ENCODE data around the gene SCYGR5. TPM values are rescaled to one million over a fixed set of nuclear protein-coding genes. Genes with fewer than 3 reads are reported as not detected.
"Not testable (repeated sequence)": the region's sequence is repeated elsewhere in the genome, so short reads cannot be mapped to it uniquely, and the experiment has no call there.

SCYGR5 gene, protein sequence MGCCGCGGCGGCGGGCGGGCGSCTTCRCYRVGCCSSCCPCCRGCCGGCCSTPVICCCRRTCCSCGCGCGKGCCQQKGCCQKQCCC
- total RNA-seq (2014; rRNA removed; shearing (Covaris generic)) = not detected in 2 replicates

- not testable (repeated sequence) for DNase-seq (ENCODE audit: low read depth)
These were observed at the start of gene SCYGR5 for GRCh38 chr2:227666631-227667170. SCYGR5 (plus strand) TSS chr2:227666804; CDS start chr2:227666804, 0 bp downstream.

DNA sequence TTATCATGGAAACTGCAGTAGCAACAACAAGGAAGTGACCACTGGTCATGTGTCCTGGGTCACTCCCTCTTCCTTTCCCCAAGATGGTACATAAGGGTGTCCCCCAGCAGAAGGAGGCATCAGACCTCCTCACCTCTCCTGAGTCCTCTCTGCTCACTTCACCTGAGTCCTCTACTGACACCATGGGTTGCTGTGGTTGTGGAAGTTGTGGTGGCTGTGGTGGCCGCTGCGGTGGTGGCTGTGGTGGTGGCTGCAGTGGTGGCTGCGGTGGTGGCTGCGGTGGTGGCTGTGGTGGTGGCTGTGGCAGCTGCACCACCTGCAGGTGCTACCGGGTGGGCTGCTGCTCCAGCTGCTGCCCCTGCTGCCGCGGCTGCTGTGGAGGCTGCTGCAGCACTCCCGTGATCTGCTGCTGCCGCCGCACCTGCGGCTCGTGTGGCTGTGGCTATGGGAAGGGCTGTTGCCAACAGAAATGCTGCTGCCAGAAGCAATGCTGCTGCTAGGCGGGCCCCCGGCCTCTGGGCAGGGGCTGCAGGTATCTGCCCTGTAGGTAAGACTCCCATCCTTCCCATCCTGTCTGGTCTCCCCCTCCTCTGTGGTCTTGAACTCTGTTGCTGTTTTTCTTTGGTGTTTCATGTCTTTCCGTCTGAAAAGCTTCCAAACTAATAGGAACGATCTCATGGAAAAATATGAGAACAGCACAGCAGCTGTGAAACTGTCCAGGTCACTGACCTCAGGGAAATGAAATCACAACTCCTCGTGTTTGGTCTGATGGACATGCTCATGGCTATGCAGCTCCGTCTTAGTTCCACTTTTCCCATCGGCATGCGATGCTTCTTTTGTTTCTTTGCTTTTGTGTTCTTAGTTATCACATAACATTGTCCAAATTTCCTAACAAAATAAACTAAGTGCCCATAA is 49.0 kb upstream of the SCYGR5 start, which contains the start of gene SCYGR4:
TSS of gene SCYGR4 (plus strand) at position 183 of the 915 bp plus-strand sequence. CDS start at position 183, 0 bp downstream.
- no peak for DNase-seq (ENCODE audit: low read depth)

DNA sequence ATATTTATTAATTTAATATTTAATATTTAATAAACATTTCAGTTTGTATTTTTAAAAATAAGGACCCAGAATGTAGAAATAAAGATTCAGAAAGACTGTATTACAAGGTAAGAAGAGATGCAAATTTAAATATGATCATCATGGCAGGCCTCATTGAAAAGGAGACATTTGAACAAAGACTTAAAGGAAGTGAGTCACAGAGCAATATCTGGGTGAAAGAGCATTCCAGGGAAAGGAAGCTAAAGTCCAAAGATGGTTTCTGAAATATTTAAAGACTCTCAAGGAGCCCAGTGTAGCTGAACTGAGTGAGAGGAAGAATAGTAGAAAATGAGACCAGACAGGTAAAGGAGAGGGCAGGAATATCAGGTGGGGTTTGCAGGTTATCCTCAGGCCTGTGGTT is 43.4 kb upstream of the SCYGR5 start:
- DNase-seq (ENCODE audit: low read depth) = peak; percentile 40

DNA sequence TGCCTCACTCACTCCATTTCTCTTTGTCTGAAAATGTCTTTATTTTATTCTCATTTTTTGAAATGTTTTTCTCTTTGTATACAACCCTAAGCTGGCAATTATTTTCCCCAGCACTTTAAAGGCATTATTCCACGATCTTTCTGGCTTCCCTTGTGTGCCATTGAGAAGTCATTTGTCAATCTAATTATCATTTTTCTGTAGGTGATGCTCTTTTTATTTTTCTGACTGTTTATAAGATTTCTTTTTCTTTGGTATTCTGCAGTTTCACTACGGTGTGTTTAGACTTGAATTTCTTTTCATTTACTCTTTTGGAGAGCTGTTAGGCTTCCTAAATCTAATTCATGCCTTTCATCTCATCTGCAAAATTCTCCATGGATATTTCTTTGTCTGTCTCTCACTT is 41.2 kb upstream of the SCYGR5 start:
- DNase-seq (ENCODE audit: low read depth) = no peak

DNA sequence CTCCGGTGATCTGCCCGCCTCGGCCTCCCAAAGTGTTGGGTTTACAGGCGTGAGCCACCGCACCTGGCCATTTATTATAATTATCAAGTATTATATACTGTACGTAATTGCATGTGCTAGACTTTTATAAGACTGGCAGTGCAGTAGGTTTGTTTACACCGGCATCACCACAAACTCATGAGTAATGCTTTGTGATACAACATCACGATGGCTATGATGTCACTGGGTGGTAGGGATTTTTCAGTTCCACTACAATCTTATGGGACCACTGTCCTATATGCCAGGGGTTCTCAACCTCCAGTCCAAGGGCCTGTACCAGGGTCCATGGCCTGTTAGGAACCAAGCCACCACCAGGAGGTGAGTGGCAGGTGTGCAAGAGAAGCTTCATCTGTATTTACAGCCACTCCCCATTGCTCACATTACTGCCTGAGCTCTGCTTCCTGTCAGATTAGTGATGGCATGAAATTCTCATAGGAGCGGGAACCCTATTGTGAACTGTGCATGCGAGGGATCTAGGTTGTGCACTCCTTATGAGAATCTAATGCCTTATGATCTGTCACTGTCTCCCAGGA is 39.9 kb upstream of the SCYGR5 start:
- DNase-seq (ENCODE audit: low read depth) = no peak

DNA sequence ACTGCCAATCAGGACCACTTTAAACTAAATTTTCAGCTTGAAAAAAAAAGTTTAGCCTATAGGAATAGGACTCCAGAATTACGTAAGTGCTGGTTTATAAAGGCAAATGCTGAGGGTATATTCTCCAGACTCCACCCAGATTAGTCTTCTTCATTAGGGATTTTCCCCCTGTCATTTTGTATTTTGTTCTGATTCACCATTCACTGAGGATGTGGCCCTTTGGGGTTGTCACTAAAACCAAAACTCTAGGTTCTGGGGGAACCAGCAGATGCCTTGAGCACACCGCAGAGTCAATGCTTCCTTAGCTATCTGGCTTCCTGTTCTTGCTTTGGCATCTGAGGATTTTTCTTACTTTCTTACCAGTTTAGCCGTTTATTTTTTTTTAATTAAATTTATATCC is 38.8 kb upstream of the SCYGR5 start:
- DNase-seq (ENCODE audit: low read depth) = no peak

DNA sequence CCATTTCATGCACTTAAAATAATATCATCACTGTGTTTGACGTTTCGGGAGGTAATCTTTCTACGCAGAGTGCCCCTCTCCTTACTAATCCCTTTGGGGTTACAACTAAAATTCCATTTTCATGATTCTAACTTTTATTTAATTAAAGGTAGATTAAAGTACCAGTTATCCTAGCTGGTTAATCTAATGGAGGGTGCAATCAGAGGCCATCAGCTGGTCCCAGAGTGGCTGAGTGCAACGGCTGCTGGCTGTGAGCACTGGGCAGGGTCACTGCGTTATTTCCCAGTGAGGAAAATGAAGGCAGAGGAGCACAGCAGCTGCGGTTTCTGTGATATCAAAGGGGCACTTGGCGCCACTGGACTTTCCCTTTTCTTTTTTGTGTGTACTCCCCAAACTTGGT is 37.2 kb upstream of the SCYGR5 start:
- DNase-seq (ENCODE audit: low read depth) = no peak

DNA sequence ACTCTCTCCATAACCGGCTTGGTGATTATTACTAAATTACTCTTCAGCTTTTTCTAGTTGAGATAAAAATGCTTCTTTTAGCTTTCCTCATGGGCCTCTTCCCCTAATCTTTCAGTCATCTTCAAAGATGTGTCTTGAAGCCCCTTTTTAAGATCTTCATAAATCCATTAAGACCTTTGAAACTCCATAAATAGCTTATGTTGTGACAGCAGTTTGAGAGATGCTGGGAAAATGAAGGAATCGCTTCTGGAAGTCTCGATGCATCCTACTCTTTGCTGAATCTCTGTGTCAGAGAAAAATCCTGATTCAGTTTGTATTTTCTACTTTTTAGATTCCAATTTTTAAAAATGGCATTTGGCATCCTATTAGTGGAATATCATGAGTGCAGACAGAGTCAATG is 36.3 kb upstream of the SCYGR5 start:
- DNase-seq (ENCODE audit: low read depth) = no peak

GRCh38 chr2:227632827-227633226 is 33.8 kb upstream of the SCYGR5 start:
- DNase-seq (ENCODE audit: low read depth) = peak; percentile 13

DNA sequence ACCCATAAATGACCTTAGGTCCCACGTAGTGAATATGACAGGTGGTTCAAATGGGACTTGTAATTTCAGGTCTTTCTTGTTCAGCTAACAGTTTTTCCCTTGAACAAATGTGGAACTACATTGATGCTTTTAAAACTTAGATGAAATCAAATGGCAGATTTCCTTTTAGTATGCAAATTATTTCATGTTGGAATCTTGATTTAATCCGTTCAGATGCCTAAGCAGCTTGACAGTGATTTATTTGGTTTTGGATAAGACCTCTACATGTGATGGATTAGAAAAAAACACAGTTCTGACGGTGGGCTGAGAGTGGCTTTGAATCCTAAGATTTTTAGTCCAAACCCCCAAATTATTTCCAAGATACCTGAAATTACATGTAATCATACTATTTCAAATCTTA is 32.4 kb upstream of the SCYGR5 start:
- no peak for DNase-seq (ENCODE audit: low read depth)

DNA sequence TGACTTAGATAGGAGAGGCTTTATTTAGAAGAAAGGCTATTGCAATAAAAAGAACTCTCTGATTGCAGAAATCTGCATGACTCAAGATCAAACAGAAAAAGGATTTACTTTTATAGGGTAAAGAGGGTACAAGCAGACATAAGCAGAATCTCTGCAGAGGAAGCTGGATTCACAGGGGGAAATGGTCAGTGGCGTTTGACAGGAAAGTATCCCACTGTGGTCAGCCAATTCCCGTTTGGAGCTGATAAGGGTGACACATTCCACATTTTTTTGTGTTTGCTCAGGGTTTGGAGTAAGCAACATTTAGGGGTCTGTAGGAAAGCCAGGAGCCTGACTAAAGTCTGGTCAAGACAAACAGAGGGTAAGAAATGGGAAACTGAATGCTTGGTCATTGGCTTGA is 23.9 kb upstream of the SCYGR5 start:
- DNase-seq (ENCODE audit: low read depth) = no peak

- no peak for DNase-seq (ENCODE audit: low read depth)
These were observed 22.5 kb upstream of the SCYGR5 start for GRCh38 chr2:227643990-227644551.

GRCh38 chr2:227653419-227653818 is 13.2 kb upstream of the SCYGR5 start:
- no peak for DNase-seq (ENCODE audit: low read depth)

- no peak for DNase-seq (ENCODE audit: low read depth)
These were observed 12.2 kb upstream of the SCYGR5 start for GRCh38 chr2:227654426-227654825.

- peak; percentile 72 for DNase-seq (ENCODE audit: low read depth)
These were observed 11.2 kb upstream of the SCYGR5 start for GRCh38 chr2:227655454-227655853.

DNA sequence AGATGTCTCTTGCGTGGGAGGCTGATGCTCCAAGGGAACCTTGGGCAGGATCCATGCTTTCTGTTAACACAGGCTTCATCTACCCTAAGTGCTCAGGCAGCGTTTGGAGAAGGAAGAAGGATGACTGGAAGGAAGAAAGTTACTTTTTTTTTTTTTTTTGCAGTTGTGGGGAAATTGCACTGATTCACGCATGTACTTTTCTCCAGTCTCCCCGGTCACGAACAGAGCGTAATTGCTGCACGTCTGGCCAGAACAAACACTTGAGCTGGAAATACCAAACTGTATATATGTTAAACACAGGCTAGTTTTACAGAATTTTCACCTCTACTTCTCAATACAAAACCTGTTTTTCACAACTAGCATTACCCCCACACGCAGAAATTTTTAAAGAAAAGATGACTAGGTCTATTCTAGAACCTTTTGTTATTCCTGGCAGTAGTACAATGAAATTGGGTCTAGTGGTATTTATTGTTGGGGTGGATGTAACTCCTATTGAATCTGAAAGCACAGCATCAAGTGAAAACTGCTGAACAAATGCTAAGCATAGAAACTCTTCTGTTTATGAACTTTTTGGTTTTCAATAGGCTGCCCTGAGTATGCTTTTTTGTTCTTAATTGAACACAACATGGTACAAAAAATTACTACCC is 9.3 kb upstream of the SCYGR5 start:
- DNase-seq (ENCODE audit: low read depth) = peak; percentile 16

GRCh38 chr2:227661025-227661649 is 5.5 kb upstream of the SCYGR5 start:
- no peak for DNase-seq (ENCODE audit: low read depth)

DNA sequence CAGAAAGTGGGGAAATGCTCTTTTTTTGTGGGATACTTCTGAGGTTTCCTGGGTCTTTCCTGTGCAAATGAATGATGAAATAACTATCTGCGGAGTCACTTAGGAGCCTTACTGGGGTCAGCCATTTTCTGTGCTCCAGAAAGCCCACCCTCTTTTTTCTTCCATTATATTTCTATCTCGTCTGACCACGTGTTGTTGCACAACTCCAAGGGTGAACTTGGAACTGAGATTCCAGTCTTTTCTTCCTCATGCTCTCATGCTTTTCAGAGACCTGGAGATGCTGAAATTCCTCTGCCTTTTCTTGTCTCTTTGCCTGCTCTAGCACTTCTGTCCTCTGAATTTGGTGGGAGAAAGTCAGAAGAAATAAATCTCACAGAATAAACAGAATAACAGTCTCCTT is 4.8 kb upstream of the SCYGR5 start:
- no peak for DNase-seq (ENCODE audit: low read depth)

- no peak for DNase-seq (ENCODE audit: low read depth)
These were observed 1.2 kb upstream of the SCYGR5 start for GRCh38 chr2:227665189-227665940.

DNA sequence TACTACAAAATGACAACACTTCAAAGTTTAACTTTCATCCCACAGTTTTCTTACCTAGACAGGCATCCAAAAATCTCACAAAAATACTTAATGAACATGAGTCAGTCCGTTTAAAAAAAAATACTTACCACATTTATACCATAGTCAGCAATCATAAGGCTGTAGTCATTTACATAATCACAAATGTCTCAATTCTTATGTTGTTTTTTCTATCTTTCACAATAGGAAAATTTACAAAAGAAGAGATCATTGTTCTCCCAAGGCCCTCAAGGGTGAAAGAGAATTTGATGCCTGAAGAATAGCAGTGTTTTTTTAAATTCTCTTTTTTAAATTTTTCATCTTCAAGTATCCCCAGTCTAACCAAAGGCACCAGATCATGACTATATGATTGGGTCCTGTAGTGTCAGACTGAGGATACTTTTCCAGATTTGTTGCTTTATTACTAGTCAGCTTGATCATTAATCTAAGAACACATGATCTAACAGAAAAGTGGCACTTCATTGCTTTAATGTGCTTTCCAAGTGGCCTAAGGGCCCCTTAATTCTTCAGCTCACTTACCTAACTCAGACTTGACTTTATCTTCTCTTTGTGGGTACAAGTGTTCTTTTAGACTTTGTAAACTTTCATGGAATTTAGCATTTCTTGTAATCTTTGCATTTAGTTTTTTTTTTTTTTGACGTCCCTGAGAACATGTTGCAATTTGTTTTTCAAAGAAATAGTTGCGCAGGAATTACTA is 4.7 kb downstream of the SCYGR5 start:
- no peak for DNase-seq (ENCODE audit: low read depth)

Data from Daoy (cell line).